ENCODE measurements around the gene TMEM126B. TPM values are rescaled to one million over a fixed set of nuclear protein-coding genes. Genes with fewer than 3 reads are reported as not detected.

TMEM126B gene
- polyA plus RNA-seq, 6 donors from 2014 or later = 31.1 to 56.5 (median 45.0) TPM

DNA sequence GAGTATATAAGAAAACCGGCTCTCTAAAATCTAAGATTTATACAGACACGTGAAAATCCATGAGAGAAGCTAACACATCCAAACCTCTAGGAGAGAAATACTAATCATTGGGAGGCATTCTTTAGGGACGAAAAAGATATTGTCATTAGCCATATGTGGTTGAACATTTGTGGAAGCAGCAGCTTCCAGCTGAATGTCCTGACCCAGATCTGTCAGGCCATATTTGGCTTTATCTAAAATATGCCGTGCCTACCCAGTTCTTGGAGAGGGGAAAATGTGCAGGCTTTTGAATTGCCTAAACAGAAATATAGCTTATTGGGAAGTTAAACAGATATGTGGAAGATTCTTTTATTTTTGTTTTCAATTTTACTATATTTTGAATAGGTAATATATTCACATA lies 51.2 kb downstream of the TMEM126B start:
- ATAC-seq (ENCODE audit: low read depth in 2 of 2) = no peak
- H3K36me3 Mint-ChIP-seq = no peaks in the 10 kb centered on the region
- H3K9me3 Mint-ChIP-seq = no peaks in the 10 kb centered on the region
- peaks cover 11 to 16% (median 16%) of the 10 kb centered on the region in 3 donors for H3K4me1 Mint-ChIP-seq
- DNase-seq = no peak
- peaks cover 0 to 12% (median 11%) of the 10 kb centered on the region in 3 donors for H3K27me3 Mint-ChIP-seq
- no peak overlapping the region for H3K27ac Mint-ChIP-seq
- no peak overlapping the region for H3K4me3 Mint-ChIP-seq

- no peak overlapping the region for H3K27ac Mint-ChIP-seq
- peaks cover 11 to 16% (median 16%) of the 10 kb centered on the region in 3 donors for H3K4me1 Mint-ChIP-seq
- H3K9me3 Mint-ChIP-seq = no peaks in the 10 kb centered on the region
- peak overlapping the region in 2 of 8 donors; percentile 67 to 68 for H3K4me3 Mint-ChIP-seq
- no peaks in the 10 kb centered on the region for H3K36me3 Mint-ChIP-seq
- DNase-seq (no peak), ATAC-seq (ENCODE audit: low read depth in 2 of 2) (no peak)
- peaks cover 0 to 4% (median 0%) of the 10 kb centered on the region in 3 donors for H3K27me3 Mint-ChIP-seq
These were observed 52.5 kb downstream of the TMEM126B start for GRCh38 chr11:85680897-85681296.

DNA sequence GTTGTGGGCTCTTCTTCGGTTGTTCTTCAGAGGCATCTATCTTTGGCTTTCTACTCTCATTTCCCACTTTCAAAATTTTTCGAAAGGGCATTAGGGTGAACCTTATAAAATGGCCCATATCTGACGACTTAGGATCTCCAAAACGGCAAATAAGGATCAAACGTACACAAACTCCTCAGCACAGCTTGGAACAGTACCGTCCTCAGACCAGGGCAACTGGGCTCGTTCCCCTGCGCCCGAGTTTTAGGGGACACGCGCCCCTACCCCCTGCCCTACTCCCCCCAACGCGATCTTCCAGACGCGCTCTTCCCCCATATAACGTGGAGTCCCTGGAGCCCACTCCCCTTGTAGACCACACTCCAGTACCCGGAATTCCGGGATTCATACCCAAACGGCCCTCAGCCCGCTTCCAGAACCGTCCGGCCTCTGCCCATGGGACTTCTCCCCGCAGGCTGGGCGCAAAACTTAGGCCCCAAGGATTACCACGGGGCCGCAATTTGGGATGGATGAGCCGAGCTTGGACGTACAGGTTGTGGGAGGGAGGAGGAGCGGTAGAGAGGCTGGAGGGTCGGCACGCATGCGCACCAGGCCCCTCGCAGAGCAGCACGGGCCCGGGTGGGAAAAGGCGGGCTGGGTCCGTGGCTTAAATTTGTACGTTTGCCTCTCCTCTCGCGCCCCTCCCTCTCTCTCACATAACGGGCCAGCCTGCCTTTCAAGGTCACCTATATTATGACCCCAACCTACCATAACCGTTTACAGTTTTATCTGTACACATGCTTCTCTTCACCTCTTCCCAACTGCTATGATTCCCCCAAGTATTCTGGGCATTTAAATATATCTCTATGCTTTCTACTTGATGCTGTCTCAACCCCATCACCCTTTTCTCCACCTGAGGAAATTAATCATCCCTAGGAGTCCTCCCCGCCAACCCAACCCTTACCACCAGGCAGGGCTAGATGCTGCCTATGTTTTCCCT lies 54.2 kb downstream of the TMEM126B start:
- peak overlapping the region; percentile 8 to 96 (median 82) for H3K27ac Mint-ChIP-seq
- H3K4me1 Mint-ChIP-seq = peaks cover 11 to 16% (median 16%) of the 10 kb centered on the region in 3 donors
- peak; percentile 89 to 92 for ATAC-seq (ENCODE audit: low read depth in 2 of 2)
- DNase-seq = peak; percentile 46
- peaks cover 0 to 7% (median 0%) of the 10 kb centered on the region in 3 donors for H3K27me3 Mint-ChIP-seq
- H3K36me3 Mint-ChIP-seq = no peaks in the 10 kb centered on the region
- H3K4me3 Mint-ChIP-seq = peak overlapping the region; percentile 77 to 95 (median 90)
- H3K9me3 Mint-ChIP-seq = no peaks in the 10 kb centered on the region

- Mint-ChIP-seq H3K36me3 (no peaks in the 10 kb centered on the region), H3K27me3 (peaks cover 6 to 11% (median 9%) of the 10 kb centered on the region in 3 donors), H3K27ac (no peak overlapping the region), H3K4me3 (peak overlapping the region in 2 of 8 donors; percentile 2 to 56), H3K4me1 (peaks cover 11 to 16% (median 16%) of the 10 kb centered on the region in 3 donors), H3K9me3 (no peaks in the 10 kb centered on the region)
- DNase-seq (no peak), ATAC-seq (ENCODE audit: low read depth in 2 of 2) (no peak)
These were observed 56.9 kb downstream of the TMEM126B start for GRCh38 chr11:85685125-85685819.

- peak within 1 kb of the TSS in 2 of 8 donors; percentile 2 to 56 for H3K4me3 Mint-ChIP-seq
- no peak for ATAC-seq (ENCODE audit: low read depth in 2 of 2)
- DNase-seq = no peak
- H3K4me1 Mint-ChIP-seq = peaks cover 11 to 16% (median 16%) of the 10 kb centered on the region in 3 donors
- H3K36me3 Mint-ChIP-seq = no peaks in the 10 kb centered on the region
- H3K9me3 Mint-ChIP-seq = no peaks in the 10 kb centered on the region
- H3K27ac Mint-ChIP-seq = no peak within 1 kb of the TSS
- H3K27me3 Mint-ChIP-seq = peaks cover 10 to 13% (median 11%) of the 10 kb centered on the region in 3 donors
These were observed 57.5 kb downstream of the TMEM126B start, which contains the start of gene CCDC89 for GRCh38 chr11:85685820-85686459. TSS of gene CCDC89 (minus strand) at chr11:85686195. CDS start at chr11:85686130, 65 bp downstream.

Other genes with a start within 250 kb of the TMEM126B start
- 1 to 10 TPM in 5 of 6 donors, under 1 TPM in 1; 0.93 to 2.4 (median 1.3) TPM for gene DLG2, start 1.2 kb upstream of the TMEM126B start, polyA plus RNA-seq (ENCODE audit: low read depth in 6 of 6)
- 10 to 100 TPM; 35.8 to 74.6 (median 68.9) TPM for gene TMEM126A, start 19.4 kb downstream of the TMEM126B start, polyA plus RNA-seq (ENCODE audit: low read depth in 6 of 6)
- 10 to 100 TPM in 5 of 6 donors, 1 to 10 TPM in 1; 4.8 to 19.8 (median 13.9) TPM for gene CREBZF, start 36.5 kb downstream of the TMEM126B start, polyA plus RNA-seq (ENCODE audit: low read depth in 6 of 6)
- gene CCDC89, start 57.6 kb downstream of the TMEM126B start, polyA plus RNA-seq (ENCODE audit: low read depth in 6 of 6) = not detected
- gene SYTL2, start 182.5 kb downstream of the TMEM126B start, polyA plus RNA-seq (ENCODE audit: low read depth in 6 of 6) = under 1 TPM in 4 of 6 donors, not detected in 2; 0.32 to 1.00 (median 0.55) TPM
- gene CCDC83, start 226.8 kb downstream of the TMEM126B start, polyA plus RNA-seq (ENCODE audit: low read depth in 6 of 6) = not detected

Measured in naive B cell (primary cell).